Neutrophil (primary cell): ENCODE results near the gene FOSB.

Source experiments
- H3K27ac ChIP-seq: fragments of 200-600 bp; sonication (generic); 2 replicates; pipeline ENCODE4 v1.5.1; 2016; ENCODE audit warnings: mild to moderate bottlenecking, moderate library complexity
- H3K27me3 ChIP-seq: fragments of 200-600 bp; sonication (generic); 2 replicates; pipeline ENCODE4 v1.6.0; 2016; ENCODE audit warnings: mild to moderate bottlenecking
- H3K36me3 ChIP-seq: fragments of 200-600 bp; sonication (generic); 2 replicates; pipeline ENCODE4 v1.5.1; 2017
- H3K4me1 ChIP-seq, 2 experiments: fragments of 200-600 bp in 1 of 2; sonication (generic) in 1 of 2; 1 replicate in 1 of 2; 2 replicates in 1 of 2; pipeline versions ENCODE4 v1.5.1 to v1.6.1; 2013 to 2016; ENCODE audit warnings: low read depth in 1 of 2, low read length in 1 of 2, mild to moderate bottlenecking in 1 of 2, moderate library complexity in 1 of 2; ENCODE audit not compliant: control insufficient read depth in 1 of 2, insufficient read depth in 1 of 2
- H3K4me3 ChIP-seq, 2 experiments: fragments of 200-600 bp in 1 of 2; sonication (generic) in 1 of 2; 1 replicate in 1 of 2; 2 replicates in 1 of 2; pipeline ENCODE4 v1.5.1; 2013 to 2016; ENCODE audit warnings: low read depth in 1 of 2, low read length in 1 of 2, mild to moderate bottlenecking in 1 of 2, moderate library complexity in 1 of 2
- H3K9me3 ChIP-seq: fragments of 200-600 bp; sonication (generic); 2 replicates; pipeline ENCODE4 v1.5.1; 2016
- TF ChIP-seq, protein P1 (sequence below): fragments of 200-600 bp; sonication (generic); IDR thresholded peaks from 2 replicates; pipeline ENCODE4 v1.5.1; 2016; ENCODE audit warnings: antibody characterized with exemption

Gene FOSB

DNA sequence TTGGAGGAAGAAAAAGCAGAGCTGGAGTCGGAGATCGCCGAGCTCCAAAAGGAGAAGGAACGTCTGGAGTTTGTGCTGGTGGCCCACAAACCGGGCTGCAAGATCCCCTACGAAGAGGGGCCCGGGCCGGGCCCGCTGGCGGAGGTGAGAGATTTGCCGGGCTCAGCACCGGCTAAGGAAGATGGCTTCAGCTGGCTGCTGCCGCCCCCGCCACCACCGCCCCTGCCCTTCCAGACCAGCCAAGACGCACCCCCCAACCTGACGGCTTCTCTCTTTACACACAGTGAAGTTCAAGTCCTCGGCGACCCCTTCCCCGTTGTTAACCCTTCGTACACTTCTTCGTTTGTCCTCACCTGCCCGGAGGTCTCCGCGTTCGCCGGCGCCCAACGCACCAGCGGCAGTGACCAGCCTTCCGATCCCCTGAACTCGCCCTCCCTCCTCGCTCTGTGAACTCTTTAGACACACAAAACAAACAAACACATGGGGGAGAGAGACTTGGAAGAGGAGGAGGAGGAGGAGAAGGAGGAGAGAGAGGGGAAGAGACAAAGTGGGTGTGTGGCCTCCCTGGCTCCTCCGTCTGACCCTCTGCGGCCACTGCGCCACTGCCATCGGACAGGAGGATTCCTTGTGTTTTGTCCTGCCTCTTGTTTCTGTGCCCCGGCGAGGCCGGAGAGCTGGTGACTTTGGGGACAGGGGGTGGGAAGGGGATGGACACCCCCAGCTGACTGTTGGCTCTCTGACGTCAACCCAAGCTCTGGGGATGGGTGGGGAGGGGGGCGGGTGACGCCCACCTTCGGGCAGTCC is 5.0 kb downstream of the FOSB start:
- Histone ChIP-seq H3K36me3 (no peaks in the 10 kb centered on the region), H3K4me3 (peak overlapping the region in 1 of 2 experiments; percentile 15), H3K27me3 (peaks cover 80% of the 10 kb centered on the region), H3K9me3 (no peaks in the 10 kb centered on the region), H3K27ac (peak overlapping the region; percentile 54), H3K4me1 (peaks cover 32 to 39% of the 10 kb centered on the region in 2 experiments)
- TF ChIP-seq, protein P1, sequence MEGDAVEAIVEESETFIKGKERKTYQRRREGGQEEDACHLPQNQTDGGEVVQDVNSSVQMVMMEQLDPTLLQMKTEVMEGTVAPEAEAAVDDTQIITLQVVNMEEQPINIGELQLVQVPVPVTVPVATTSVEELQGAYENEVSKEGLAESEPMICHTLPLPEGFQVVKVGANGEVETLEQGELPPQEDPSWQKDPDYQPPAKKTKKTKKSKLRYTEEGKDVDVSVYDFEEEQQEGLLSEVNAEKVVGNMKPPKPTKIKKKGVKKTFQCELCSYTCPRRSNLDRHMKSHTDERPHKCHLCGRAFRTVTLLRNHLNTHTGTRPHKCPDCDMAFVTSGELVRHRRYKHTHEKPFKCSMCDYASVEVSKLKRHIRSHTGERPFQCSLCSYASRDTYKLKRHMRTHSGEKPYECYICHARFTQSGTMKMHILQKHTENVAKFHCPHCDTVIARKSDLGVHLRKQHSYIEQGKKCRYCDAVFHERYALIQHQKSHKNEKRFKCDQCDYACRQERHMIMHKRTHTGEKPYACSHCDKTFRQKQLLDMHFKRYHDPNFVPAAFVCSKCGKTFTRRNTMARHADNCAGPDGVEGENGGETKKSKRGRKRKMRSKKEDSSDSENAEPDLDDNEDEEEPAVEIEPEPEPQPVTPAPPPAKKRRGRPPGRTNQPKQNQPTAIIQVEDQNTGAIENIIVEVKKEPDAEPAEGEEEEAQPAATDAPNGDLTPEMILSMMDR = no peak

DNA sequence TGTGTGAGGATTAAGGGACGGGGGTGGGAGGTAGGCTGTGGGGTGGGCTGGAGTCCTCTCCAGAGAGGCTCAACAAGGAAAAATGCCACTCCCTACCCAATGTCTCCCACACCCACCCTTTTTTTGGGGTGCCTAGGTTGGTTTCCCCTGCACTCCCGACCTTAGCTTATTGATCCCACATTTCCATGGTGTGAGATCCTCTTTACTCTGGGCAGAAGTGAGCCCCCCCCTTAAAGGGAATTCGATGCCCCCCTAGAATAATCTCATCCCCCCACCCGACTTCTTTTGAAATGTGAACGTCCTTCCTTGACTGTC is 5.5 kb downstream of the FOSB start:
- H3K4me3 ChIP-seq = no peak overlapping the region
- peaks cover 32 to 39% of the 10 kb centered on the region in 2 experiments for H3K4me1 ChIP-seq
- TF ChIP-seq, protein P1 = no peak
- H3K27me3 ChIP-seq = peaks cover 83% of the 10 kb centered on the region
- no peaks in the 10 kb centered on the region for H3K36me3 ChIP-seq
- no peak overlapping the region for H3K27ac ChIP-seq
- H3K9me3 ChIP-seq = no peaks in the 10 kb centered on the region

DNA sequence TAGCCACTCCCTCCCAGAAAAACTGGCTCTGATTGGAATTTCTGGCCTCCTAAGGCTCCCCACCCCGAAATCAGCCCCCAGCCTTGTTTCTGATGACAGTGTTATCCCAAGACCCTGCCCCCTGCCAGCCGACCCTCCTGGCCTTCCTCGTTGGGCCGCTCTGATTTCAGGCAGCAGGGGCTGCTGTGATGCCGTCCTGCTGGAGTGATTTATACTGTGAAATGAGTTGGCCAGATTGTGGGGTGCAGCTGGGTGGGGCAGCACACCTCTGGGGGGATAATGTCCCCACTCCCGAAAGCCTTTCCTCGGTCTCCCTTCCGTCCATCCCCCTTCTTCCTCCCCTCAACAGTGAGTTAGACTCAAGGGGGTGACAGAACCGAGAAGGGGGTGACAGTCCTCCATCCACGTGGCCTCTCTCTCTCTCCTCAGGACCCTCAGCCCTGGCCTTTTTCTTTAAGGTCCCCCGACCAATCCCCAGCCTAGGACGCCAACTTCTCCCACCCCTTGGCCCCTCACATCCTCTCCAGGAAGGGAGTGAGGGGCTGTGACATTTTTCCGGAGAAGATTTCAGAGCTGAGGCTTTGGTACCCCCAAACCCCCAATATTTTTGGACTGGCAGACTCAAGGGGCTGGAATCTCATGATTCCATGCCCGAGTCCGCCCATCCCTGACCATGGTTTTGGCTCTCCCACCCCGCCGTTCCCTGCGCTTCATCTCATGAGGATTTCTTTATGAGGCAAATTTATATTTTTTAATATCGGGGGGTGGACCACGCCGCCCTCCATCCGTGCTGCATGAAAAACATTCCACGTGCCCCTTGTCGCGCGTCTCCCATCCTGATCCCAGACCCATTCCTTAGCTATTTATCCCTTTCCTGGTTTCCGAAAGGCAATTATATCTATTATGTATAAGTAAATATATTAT is 6.1 kb downstream of the FOSB start:
- Histone ChIP-seq H3K27me3 (peaks cover 83% of the 10 kb centered on the region), H3K36me3 (no peaks in the 10 kb centered on the region), H3K4me3 (no peak overlapping the region), H3K9me3 (no peaks in the 10 kb centered on the region), H3K4me1 (peaks cover 32 to 39% of the 10 kb centered on the region in 2 experiments), H3K27ac (no peak overlapping the region)
- TF ChIP-seq, protein P1 = no peak

DNA sequence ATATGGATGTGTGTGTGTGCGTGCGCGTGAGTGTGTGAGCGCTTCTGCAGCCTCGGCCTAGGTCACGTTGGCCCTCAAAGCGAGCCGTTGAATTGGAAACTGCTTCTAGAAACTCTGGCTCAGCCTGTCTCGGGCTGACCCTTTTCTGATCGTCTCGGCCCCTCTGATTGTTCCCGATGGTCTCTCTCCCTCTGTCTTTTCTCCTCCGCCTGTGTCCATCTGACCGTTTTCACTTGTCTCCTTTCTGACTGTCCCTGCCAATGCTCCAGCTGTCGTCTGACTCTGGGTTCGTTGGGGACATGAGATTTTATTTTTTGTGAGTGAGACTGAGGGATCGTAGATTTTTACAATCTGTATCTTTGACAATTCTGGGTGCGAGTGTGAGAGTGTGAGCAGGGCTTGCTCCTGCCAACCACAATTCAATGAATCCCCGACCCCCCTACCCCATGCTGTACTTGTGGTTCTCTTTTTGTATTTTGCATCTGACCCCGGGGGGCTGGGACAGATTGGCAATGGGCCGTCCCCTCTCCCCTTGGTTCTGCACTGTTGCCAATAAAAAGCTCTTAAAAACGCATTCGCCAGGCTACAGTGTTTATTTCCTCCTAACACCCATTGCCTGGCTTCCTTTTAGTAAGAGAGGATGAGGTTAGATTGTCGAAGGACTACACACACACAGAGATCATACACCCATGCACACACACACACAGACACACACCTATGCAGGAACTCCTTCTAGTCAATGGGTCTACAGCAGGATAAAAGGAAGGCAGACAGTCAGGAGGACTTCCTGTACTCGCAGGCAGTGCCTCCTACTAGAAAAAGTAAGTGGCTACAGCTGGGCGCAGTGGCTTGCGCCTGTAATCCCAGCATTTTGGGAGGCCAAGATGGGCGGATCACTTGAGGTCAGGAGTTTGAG is 7.1 kb downstream of the FOSB start:
- Histone ChIP-seq H3K9me3 (no peaks in the 10 kb centered on the region), H3K36me3 (no peaks in the 10 kb centered on the region), H3K4me3 (no peak overlapping the region), H3K27ac (no peak overlapping the region), H3K4me1 (peaks cover 30 to 34% of the 10 kb centered on the region in 2 experiments), H3K27me3 (peaks cover 80% of the 10 kb centered on the region)
- TF ChIP-seq, protein P1 = no peak
